Body of pancreas (tissue), 4 donors: ENCODE measurements around the gene MAGEA10. TPM values are rescaled to one million over a fixed set of nuclear protein-coding genes. Genes with fewer than 3 reads are reported as not detected.

Source experiments
- ATAC-seq: fragments of 150-250 bp; one replicate; pipeline ENCODE4 v1.9.1; 2016
- DNase-seq, 4 donors: peaks; one replicate each; pipeline ENCODE4 v3.0.0-alpha.2; 2019
- H3K27ac ChIP-seq, 4 donors: fragments of 200-600 bp; sonication (generic); 1 replicate in 3 of 4; 2 replicates in 1 of 4; pipeline versions ENCODE4 v1.5.1 to v1.6.1; 2016 to 2019; ENCODE audit warnings: mild to moderate bottlenecking in 1 of 4, mixed read lengths in 1 of 4, moderate library complexity in 1 of 4
- H3K27me3 ChIP-seq, 2 donors: fragments of 200-600 bp; sonication (generic); one replicate each; pipeline ENCODE4 v1.6.0; 2016; ENCODE audit warnings: mild to moderate bottlenecking in 1 of 2
- H3K36me3 ChIP-seq, 2 donors: fragments of 200-600 bp; sonication (generic); replicated peaks in 1 of 2; 2 replicates each; pipeline ENCODE4 v1.5.1; 2016; ENCODE audit warnings: low read depth in 2 of 2; ENCODE audit not compliant: insufficient read depth in 1 of 2
- H3K4me1 ChIP-seq: fragments of 200-600 bp; sonication (generic); one replicate; pipeline ENCODE4 v1.6.0; 2016
- H3K4me3 ChIP-seq, 2 donors: fragments of 200-600 bp; sonication (generic); 1 replicate in 1 of 2; 2 replicates in 1 of 2; pipeline ENCODE4 v1.5.1; 2016 to 2019
- H3K9me3 ChIP-seq, 3 donors: fragments of 200-600 bp; sonication (generic); 1 replicate in 2 of 3; 2 replicates in 1 of 3; pipeline ENCODE4 v1.5.1; 2016
- CTCF ChIP-seq, 7 experiments: fragments of 450-650 bp in 4 of 7; fragments of 200-600 bp in 3 of 7; sonication (generic) in 3 of 7; IDR thresholded peaks; one replicate each; pipeline ENCODE4 v1.5.1; 2016 to 2019; ENCODE audit warnings: antibody characterized with exemption in 7 of 7
- POLR2A ChIP-seq, 3 donors: fragments of 450-650 bp; IDR thresholded peaks; one replicate each; pipeline ENCODE4 v1.6.1; 2016; ENCODE audit warnings: antibody characterized with exemption in 3 of 3, mild to moderate bottlenecking in 2 of 3
- WGBS, 2 donors: methylation state at CpG; one replicate each; pipeline ENCODE4 v1.1.5; 2017; 5-methylcytosine and 5-hydroxymethylcytosine counted together
- intact Hi-C: fragments of 100-400 bp; cut with DNase I; formaldehyde crosslinking; loops from one replicate; pipeline ENCODE4 v1.15.1; 2023
- total RNA-seq, 2 donors: library from RNA; depleted of rRNA; stranded (reverse); fragments of >200 nt; gene quantifications; one replicate each; pipeline ENCODE4 v1.1.0, GENCODE V29; 2016

The MAGEA10 gene
- total RNA-seq, 2 donors from 2014 or later, result not detected

- Histone ChIP-seq H3K4me3 (no peak overlapping the region), H3K27ac (no peak overlapping the region), H3K36me3 (no peaks in the 10 kb centered on the region), H3K27me3 (no peaks in the 10 kb centered on the region), H3K4me1 (no peaks in the 10 kb centered on the region), H3K9me3 (no peaks in the 10 kb centered on the region)
- intact Hi-C loops, result no loop called here
- TF ChIP-seq POLR2A (IDR thresholded peaks at IDR 0.05) (no peak), CTCF (IDR thresholded peaks at IDR 0.05) (no peak)
- ATAC-seq, result no peak
- WGBS, 2 donors, result 73 to 75% methylated on average over 3 of the region's 3 CpGs
- no peak for DNase-seq
These were observed 12.9 kb upstream of the MAGEA10 start for GRCh38 chrX:152151256-152151655.

GRCh38 chrX:152149648-152150047, 11.3 kb upstream of the MAGEA10 start:
- H3K27me3 ChIP-seq, result no peaks in the 10 kb centered on the region
- ATAC-seq (no peak), DNase-seq (no peak)
- no peaks in the 10 kb centered on the region for H3K9me3 ChIP-seq
- no peaks in the 10 kb centered on the region for H3K4me1 ChIP-seq
- H3K36me3 ChIP-seq, result no peaks in the 10 kb centered on the region
- H3K27ac ChIP-seq, result no peak overlapping the region
- no peak overlapping the region for H3K4me3 ChIP-seq
- 13 to 16% methylated on average over 2 of the region's 2 CpGs for WGBS, 2 donors
- no peak for TF ChIP-seq POLR2A (IDR thresholded peaks at IDR 0.05)
- TF ChIP-seq CTCF (IDR thresholded peaks at IDR 0.05), result no peak
- intact Hi-C loops, result no loop called here

DNA sequence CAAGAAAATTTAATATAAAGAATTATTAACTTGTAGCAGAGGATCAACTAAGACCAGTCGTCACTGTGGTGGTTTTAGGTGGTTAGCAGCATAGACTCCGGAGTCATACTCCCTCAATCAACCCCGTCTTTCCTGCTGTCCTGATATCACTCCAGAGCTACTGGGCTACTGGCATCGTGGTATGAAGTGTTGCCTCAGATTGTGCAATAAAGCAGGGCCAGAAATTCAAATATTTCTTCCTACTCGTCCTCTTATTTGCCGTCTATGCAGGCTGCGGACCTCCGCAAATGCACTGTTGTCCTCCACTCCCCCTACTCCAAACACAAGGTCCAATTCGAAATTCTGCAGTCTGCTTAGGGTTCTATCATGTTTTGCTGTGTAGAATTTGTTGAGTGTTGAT, 1.2 kb upstream of the MAGEA10 start:
- DNase-seq (no peak), ATAC-seq (no peak)
- no peaks in the 10 kb centered on the region for H3K36me3 ChIP-seq
- H3K9me3 ChIP-seq, result no peaks in the 10 kb centered on the region
- no peak overlapping the region for H3K4me3 ChIP-seq
- no peak overlapping the region for H3K27ac ChIP-seq
- no peaks in the 10 kb centered on the region for H3K4me1 ChIP-seq
- H3K27me3 ChIP-seq, result no peaks in the 10 kb centered on the region
- 55 to 67% methylated on average over 8 to 9 of the region's 9 CpGs for WGBS, 2 donors
- TF ChIP-seq POLR2A (IDR thresholded peaks at IDR 0.05), result no peak
- TF ChIP-seq CTCF (IDR thresholded peaks at IDR 0.05), result no peak
- intact Hi-C loops, result no loop called here

DNA sequence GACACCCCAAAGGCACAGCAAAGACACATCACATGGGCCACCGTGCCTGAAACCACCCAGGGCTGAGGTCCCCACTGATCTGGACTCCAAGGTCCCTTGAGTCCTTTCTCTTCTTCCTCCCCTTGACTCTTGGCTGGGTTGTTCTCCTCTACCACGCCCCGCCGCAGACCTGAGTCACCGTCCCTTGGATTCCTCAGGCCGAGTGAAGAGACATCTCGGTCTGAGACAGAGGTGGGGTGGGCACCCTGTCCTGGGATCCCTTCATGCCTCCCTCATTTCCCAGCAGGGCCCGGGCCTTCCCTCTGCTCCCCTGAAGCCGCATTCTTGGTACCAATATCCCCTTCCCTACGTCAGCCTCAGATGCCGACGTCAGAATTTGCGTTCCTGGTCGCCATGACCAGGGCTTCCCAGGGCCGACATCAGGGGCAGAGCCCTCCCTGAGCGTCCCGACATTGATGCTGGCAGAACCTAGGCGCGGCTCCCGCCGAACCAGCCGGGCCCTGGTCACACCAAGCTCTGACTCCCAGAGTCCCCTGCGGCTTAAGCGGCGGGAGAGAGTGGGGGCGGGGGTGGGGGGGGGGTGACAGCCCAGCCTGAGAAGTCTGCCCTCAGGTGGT, 498 bp downstream of the MAGEA10 start:
- Histone ChIP-seq H3K36me3 (no peaks in the 10 kb centered on the region), H3K4me1 (no peaks in the 10 kb centered on the region), H3K27ac (no peak overlapping the region), H3K9me3 (no peaks in the 10 kb centered on the region), H3K4me3 (no peak overlapping the region), H3K27me3 (no peaks in the 10 kb centered on the region)
- ATAC-seq (no peak), DNase-seq (no peak)
- intact Hi-C loops, result no loop called here
- TF ChIP-seq CTCF (IDR thresholded peaks at IDR 0.05), result no peak
- TF ChIP-seq POLR2A (IDR thresholded peaks at IDR 0.05), result no peak
- WGBS, 2 donors, result 85 to 89% methylated on average over 14 to 16 of the region's 26 CpGs

- DNase-seq (no peak), ATAC-seq (no peak)
- Histone ChIP-seq H3K36me3 (no peaks in the 10 kb centered on the region), H3K4me3 (no peak overlapping the region), H3K9me3 (no peaks in the 10 kb centered on the region), H3K27me3 (no peaks in the 10 kb centered on the region), H3K4me1 (peaks cover 3% of the 10 kb centered on the region), H3K27ac (no peak overlapping the region)
- 17% methylated on average over 1 of the region's 4 CpGs; no CpG with 5 or more reads in 1 of the 2 donors for WGBS, 2 donors
- no peak for TF ChIP-seq POLR2A (IDR thresholded peaks at IDR 0.05)
- TF ChIP-seq CTCF (IDR thresholded peaks at IDR 0.05), result no peak
- intact Hi-C loops, result no loop called here
These were observed 2.1 kb downstream of the MAGEA10 start for GRCh38 chrX:152136312-152136711.
